H1 (cell line): ENCODE results near the gene UIMC1. TPM values are rescaled to one million over a fixed set of nuclear protein-coding genes. Genes with fewer than 3 reads are reported as not detected.

Experiments used
- PHF8 ChIP-seq: fragments of 200-600 bp; sonication (generic); conservative IDR thresholded peaks from 2 replicates; pipeline ENCODE4 v1.7.1; 2012; ENCODE audit warnings: low read depth, mild to moderate bottlenecking, inconsistent platforms, low read length, moderate library complexity
- RNF2 ChIP-seq: fragments of 200-900, 300-1000 bp; sonication (generic); IDR thresholded peaks from 2 replicates; pipeline ENCODE4 v1.7.1; 2016; ENCODE audit warnings: borderline replicate concordance, low read depth, mild to moderate bottlenecking, antibody characterized with exemption, low read length; ENCODE audit not compliant: poor library complexity, severe bottlenecking; ENCODE audit errors: missing control alignments
- polyA plus RNA-seq, 7 experiments: library from polyadenylated mRNA; depleted of rRNA in 3 of 7; stranded (reverse) in 5 of 7; unstranded in 2 of 7; fragments of >200 nt in 5 of 7; fragments of 200-250 nt in 2 of 7; gene quantifications; 1 replicate in 5 of 7; 2 replicates in 1 of 7; 4 replicates in 1 of 7; pipeline versions ENCODE4 v1.2.1 to v1.2.3, GENCODE V29; 2011 to 2013; ENCODE audit warnings: missing spikeins in 2 of 7, mixed read lengths in 2 of 7
- total RNA-seq: library from RNA; stranded (reverse); fragmentation: NEBNext Ultra II Directional; extraction: Animal tissue kit (Norgen Biotek cat#: 25700); gene quantifications from 2 replicates; pipeline ENCODE4 v1.2.1, GENCODE V29; 2021

UIMC1 gene
- total and polyA plus RNA-seq, 2 of the 8 experiments (the other 6 are each of a cell fraction or from before 2014, with no cell fraction given) = 12.8 to 43.7 TPM

- no peak for TF ChIP-seq RNF2
- no peak for TF ChIP-seq PHF8
Observed at GRCh38 chr5:176944268-176944667, 62.3 kb downstream of the UIMC1 start (continued).
